GM12801 (cell line): ENCODE measurements around the gene RPL27.

Experiments
- TF ChIP-seq, protein P1 (sequence below): IDR thresholded peaks from one replicate; pipeline ENCODE4 v1.5.1; 2011; ENCODE audit warnings: control low read depth; ENCODE audit not compliant: insufficient read length; ENCODE audit errors: extremely low read depth

RPL27 gene

DNA sequence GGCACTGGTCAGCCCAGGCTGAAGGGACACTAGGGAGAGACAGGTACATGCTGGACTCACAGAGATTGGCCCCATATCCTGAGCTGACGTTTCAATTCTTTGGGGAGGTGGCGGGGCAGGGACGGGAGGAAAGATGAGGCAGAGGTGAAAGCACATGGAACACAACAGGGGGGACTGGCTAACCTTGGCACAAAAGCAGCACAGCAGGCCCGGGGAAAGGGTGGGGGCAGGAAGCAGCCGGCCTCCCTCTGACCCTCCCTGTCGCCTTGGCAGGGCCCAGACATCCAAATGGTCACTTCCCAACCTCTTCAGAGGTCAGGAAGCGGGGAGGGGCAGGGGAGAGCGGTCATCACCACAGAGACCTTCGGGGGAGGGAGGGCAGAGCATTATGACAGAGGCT lies 17.4 kb downstream of the RPL27 start:
- TF ChIP-seq, protein P1, sequence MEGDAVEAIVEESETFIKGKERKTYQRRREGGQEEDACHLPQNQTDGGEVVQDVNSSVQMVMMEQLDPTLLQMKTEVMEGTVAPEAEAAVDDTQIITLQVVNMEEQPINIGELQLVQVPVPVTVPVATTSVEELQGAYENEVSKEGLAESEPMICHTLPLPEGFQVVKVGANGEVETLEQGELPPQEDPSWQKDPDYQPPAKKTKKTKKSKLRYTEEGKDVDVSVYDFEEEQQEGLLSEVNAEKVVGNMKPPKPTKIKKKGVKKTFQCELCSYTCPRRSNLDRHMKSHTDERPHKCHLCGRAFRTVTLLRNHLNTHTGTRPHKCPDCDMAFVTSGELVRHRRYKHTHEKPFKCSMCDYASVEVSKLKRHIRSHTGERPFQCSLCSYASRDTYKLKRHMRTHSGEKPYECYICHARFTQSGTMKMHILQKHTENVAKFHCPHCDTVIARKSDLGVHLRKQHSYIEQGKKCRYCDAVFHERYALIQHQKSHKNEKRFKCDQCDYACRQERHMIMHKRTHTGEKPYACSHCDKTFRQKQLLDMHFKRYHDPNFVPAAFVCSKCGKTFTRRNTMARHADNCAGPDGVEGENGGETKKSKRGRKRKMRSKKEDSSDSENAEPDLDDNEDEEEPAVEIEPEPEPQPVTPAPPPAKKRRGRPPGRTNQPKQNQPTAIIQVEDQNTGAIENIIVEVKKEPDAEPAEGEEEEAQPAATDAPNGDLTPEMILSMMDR, result no peak

DNA sequence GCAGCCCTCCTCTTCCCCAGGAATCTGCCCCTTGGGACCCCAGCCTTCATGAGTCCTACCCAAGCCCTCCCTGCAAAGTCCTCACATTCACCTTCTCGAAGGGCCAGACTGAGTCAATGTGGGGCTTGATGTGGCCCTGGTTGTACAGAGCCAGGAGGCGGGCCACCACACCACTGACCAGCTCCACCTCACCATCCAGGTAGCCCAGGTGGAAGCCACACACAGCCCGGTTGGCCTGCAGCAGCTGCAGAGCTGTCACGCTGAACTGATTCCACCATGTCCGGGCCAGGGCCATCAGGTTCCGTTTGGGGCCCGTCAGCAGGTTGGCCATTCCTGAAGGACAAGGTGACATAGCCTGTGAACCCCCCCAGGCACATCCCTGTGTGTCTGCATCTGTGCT lies 18.0 kb downstream of the RPL27 start:
- TF ChIP-seq, protein P1, result no peak

DNA sequence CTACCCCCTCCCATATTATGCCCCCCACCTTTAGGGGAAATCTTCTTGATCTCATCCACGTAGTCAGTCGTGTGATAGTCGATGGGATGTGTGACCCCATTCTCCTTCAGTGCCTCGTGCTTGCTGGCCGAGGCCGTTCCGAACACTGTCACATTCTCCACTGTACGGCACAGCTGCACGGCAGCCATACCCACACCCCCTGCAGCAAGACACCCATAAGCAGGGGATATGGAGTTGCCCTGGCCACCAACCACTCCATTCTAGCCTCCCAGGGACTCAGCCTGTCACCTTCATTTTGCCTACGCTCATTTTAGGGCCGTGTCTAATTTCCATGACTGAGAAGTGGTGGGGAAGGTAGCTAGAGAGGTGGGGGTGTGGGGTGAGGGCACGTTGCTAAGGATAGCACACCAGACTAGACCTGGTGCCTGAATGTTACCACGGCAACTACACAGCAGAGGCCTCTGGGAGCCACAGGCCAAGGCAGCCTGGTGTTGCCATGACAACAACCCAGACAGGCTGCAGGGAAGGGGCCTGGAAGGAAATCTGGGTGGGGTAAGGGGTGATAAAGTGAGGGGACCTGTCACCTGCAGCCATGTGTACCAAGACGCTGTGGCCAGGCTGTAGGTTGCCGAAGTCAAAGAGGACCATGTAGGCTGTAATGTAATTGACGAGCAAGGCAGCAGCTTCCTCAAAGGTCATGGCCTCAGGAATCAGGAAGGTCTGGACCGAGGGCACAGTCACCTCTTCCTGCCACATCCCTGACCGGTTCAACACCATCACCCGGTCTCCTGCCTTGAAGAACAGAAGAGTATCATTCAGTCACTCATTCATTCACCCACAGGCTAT lies 20.0 kb downstream of the RPL27 start:
- TF ChIP-seq, protein P1, result no peak

DNA sequence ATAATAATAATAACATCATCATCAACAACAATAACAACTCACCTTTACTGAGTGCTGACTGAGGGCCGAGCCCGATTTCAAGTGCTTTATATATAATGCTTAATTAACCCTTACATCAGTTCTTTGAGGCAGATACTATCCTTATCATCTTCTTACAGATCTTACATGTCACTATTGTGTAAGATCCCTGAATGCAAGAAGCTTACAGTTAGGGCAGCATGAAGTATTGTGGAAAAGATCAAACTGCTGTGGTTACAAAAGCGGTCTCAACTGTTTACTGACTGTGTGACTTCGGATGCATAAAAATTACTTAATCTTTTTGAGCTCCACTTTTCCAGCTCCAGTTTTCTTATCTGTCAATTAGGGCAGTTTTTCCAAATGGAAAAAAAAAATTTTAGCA lies 20.7 kb downstream of the RPL27 start:
- TF ChIP-seq, protein P1, result no peak

DNA sequence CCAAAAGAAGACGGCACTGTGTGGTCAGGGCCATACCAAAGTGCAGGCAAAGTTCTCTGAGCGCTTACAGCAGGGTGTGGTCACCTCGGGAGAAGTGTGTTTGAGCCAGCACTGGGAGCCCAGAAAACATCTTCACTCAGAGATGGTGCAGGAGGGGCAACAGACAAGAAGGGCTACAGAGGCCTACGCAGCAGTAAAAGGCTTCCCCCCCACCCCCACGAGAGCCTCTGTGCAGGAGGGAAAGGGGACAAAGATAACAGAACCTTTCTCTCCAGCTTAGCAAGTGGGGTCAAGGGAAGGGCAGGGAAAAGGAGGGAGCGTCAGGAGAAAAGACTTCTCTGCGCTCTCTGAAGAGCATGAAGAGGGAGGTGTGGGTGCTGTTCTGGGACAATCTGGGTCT lies 21.2 kb downstream of the RPL27 start:
- TF ChIP-seq, protein P1, result no peak

DNA sequence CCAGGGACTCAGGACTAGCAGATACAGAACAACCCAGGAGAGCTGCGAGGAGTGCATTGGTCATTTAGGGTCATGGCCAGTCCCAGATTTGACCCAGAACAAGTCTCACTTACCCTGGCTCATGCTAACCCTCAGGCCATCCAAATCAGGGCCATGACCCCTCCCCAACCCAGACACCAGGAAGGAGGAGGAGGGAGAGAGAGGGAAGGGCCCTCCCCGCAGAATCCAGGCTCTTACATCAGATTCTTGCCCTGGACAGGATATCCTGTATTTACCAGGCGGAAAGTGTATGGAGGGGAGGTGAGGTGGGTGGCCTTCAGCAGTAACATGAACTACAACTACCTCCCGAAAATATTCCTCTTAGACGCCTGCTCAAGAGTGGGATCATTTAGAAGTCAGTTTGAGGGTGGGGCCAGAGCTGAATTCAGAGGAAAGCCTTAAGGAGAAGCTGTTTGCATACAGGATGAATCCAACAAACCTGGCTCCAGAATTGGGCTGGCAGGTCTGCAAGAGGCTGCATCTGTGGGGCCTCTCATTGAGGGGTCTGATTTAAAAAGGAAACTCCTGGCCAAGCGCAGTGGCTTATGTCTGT lies 21.9 kb downstream of the RPL27 start:
- TF ChIP-seq, protein P1, result no peak

GRCh38 chr17:43020789-43021740 lies 22.8 kb downstream of the RPL27 start:
- TF ChIP-seq, protein P1, result no peak
